ENCODE data around the gene GBP4. TPM values are rescaled to one million over a fixed set of nuclear protein-coding genes. Genes with fewer than 3 reads are reported as not detected.

The GBP4 gene, protein sequence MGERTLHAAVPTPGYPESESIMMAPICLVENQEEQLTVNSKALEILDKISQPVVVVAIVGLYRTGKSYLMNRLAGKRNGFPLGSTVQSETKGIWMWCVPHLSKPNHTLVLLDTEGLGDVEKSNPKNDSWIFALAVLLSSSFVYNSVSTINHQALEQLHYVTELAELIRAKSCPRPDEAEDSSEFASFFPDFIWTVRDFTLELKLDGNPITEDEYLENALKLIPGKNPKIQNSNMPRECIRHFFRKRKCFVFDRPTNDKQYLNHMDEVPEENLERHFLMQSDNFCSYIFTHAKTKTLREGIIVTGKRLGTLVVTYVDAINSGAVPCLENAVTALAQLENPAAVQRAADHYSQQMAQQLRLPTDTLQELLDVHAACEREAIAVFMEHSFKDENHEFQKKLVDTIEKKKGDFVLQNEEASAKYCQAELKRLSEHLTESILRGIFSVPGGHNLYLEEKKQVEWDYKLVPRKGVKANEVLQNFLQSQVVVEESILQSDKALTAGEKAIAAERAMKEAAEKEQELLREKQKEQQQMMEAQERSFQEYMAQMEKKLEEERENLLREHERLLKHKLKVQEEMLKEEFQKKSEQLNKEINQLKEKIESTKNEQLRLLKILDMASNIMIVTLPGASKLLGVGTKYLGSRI
- 0.31 and 0.53 TPM in 2 replicates for total RNA-seq

DNA sequence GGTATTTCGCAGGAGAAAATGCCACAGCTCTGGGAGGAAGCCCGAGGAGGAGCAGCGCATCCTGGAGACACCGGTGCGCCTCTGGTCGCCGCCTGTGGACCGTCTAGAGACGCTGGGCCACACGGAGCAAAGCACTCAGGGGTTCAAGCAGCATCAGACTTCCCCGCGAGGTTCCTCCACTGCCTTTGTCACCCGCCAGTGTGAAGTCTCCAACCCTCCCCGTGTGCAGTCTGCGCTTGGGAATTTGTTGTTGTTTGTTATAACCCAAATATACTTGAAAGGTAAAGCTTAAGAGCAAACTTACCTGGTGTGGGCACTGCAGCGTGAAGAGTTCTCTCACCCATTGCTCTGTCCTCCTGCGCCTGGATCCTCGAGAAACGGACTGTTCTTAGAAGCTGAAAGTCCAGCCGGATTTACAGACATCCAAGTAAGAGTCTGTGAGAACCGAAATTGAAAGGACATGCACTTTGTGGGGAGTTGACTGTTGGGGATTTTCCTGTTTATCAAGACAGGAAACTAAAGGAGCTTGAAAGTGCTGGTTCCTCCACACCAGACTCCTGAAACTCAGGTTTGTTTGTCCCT is at the start of gene GBP4:
Gene GBP4 (minus strand): TSS at position 452 of the 582 bp plus-strand sequence. CDS start 108 bp downstream, at position 344.

DNA sequence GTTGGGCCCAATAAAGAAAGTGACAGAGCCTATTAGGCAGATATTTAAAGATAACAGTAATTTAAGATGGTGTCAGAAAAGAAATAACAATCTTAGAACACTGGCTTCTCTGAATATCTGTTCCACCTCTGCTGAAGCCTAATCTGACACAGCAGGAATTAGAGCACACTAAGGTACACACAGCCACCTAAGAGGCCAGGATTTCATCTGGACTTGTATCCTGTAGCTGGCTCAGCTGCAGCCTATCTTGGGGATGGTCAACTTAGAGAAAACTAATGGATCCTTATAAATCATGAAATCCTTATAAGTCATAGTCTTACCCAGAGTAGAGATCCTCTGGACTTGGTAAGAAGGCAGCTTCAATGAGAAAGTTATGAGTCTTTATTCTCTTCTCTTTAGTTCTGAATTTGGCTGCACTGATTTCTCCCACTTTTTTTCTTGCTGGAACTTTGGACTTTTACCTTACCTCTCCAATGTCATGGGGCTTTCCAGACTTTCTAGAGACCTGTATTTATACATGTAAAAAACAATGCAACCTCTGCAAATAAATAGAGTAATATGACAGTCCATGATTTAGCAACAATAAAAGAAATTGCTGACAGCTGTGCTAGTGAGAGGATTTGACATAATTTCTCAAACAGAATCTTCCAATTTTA is 23.0 kb downstream of the GBP4 start, which contains the start of gene GBP7:
Gene GBP7 (minus strand): TSS at position 403 of the 656 bp plus-strand sequence. CDS start 4,068 bp downstream, outside the sequence.

Other genes starting within 250 kb of the GBP4 start
- 25.1 and 42.8 TPM in 2 replicates for gene KYAT3, start 206.3 kb downstream of the GBP4 start, total RNA-seq
- gene RBMXL1, start 206.3 kb downstream of the GBP4 start, total RNA-seq, result 9.6 and 14.6 TPM in 2 replicates
- gene GBP3, start 176.1 kb downstream of the GBP4 start, total RNA-seq, result 9.0 and 76.3 TPM in 2 replicates
- gene GBP1, start 133.7 kb downstream of the GBP4 start, total RNA-seq, result 11.6 and 12.4 TPM in 2 replicates
- gene GBP2, start 72.8 kb downstream of the GBP4 start, total RNA-seq, result 53.6 and 81.5 TPM in 2 replicates
- gene GBP7, start 22.9 kb downstream of the GBP4 start, total RNA-seq, result not detected in 2 replicates
- gene GBP5, start 73.9 kb upstream of the GBP4 start, total RNA-seq, result under 0.01 TPM in 2 replicates
- not detected in 2 replicates for gene GBP6, start 165.1 kb upstream of the GBP4 start, total RNA-seq

Measured in aortic smooth muscle cell (primary cell).